Effector CD4-positive, alpha-beta T cell (primary cell): ENCODE results near the gene FIBP.

Experiments used
- DNase-seq: peaks from one replicate; pipeline ENCODE4 v3.0.0-alpha.2; 2020
- total RNA-seq: gene quantifications from one replicate; lab custom pipeline; 2026; lab: John Stamatoyannopoulos, UW

FIBP gene
- total RNA-seq: 21.6 reads per million, percentile 48 among the genes with 10 or more reads in this experiment

- DNase-seq: peak; percentile 93
Observed at GRCh38 chr11:65888163-65888814, at the start of gene FIBP. Gene FIBP (minus strand): TSS chr11:65888471. CDS start chr11:65888418, 53 bp downstream.

- no peak for DNase-seq
Observed at GRCh38 chr11:65937766-65938165, 49.5 kb upstream of the FIBP start.

DNA sequence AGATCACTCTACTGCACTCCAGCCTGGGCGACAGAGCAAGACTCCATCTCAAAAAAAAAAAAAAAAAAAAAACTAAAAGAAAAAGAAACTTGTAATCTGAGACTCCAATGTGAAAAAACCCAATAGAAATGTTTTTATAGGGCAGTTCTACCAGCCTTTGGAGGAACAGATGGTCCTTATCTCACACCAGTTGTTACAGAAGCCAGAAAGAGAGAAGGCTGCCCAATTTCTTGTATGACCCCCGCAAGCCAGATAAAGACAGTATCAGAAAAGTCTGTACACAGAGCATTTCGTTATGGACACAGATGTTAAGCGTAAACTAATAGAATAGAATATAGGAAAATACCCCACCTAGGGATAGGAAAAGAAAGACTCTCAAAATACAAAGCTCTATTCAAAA lies 45.7 kb upstream of the FIBP start:
- DNase-seq: no peak

GRCh38 chr11:65932558-65932919 lies 44.3 kb upstream of the FIBP start:
- DNase-seq: no peak

DNA sequence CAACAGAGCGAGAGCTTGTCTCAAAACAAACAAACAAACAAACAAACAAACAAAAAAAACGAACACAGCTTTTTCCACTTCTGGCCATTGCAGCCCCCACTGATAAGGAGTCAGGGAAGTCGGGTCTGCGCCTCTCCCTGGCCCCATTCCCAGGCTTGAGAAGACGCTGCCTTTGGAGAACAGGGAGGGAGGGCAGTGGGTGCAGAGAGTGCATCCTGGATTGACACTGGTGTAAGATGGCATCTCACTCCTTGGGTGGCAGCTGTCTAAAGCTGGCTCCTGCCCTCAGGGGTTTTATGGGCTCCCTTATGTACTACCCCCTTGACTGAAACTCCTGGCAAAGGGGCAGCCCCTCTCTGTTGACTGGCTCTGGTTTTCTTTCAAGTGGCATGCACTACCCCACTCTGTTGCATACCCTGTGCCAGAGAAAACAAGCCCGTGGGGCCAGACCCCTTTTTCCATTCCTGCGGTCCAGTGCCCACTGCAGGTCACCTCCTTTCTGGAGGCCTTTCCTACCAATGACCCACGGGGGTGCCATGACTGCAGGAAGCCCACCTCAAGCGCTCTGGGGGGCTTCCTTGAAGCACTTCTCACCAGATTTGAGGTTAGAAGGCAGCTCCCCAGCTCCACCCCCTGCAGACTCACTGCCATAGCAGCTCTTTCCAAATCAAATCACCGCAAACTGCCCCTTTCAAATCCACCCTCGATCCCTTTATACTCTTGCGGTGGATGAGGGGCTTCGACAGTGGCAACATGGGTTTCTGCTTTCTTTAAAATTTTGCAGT lies 43.7 kb upstream of the FIBP start:
- DNase-seq: no peak

- DNase-seq: no peak
Observed at GRCh38 chr11:65928667-65929066, 40.4 kb upstream of the FIBP start.

DNA sequence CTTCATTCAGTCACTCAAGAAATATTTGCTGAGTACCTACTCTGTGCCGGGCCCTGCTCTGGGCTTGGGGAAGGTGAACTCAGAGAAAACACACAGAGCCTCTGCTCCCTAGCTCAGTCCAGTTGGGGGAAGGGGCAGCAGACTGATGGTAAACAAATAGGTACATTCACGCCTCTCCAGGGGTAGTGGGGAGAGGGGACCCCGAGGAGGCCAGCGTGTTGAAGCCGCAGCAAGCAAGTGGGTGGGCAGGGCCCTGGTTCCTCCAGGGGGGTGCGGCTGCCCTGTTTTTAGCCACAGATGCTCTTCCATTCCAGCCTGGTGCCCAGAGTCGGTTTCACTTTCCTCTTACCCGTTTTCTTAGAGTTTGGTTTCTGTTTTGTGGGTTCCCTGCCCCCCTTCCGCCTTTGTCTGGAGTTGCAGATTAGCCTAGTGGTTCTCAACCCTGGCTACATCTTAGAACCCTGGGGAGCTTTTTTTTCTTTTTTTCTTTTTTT lies 39.7 kb upstream of the FIBP start:
- peak; percentile 64 for DNase-seq

GRCh38 chr11:65925397-65925796 lies 37.1 kb upstream of the FIBP start:
- no peak for DNase-seq

DNA sequence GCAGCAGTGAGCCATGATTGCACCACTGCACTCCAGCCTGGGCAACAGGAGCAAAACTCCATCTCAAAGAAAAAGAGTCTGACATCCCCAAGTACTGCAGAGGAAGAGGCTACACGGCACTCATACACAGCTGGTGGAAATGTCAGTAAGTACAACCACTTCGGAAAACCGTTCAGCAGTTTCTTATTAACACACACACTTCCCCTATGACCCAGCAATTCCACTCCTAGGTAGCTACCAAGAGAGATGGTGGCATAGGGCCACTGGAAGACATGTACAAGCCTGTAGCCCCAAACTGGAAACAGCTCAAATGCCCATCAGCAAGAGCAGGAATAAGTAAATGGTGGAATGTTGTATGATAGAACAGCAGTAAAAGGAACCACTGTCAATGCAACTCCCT lies 34.3 kb upstream of the FIBP start:
- no peak for DNase-seq

DNA sequence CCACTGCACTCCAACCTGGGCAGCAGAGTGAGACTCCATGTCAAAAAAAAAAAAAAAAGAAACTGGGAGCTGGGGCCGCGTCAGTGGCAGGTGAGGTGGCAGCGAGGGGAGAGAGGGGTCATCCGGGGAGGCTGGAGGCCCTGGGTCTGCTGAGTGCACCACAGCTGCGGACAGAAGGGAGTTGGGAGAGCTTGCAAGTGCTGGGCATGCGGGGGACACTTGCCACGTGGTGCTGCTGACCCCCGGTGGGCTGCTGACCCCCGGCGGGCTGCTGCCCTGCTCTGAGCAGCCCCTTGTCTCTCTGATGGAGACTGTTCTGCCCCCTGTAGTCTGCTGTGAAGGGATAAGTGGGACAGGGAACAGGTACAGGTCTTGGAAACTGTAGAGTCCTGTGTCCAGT lies 33.6 kb upstream of the FIBP start:
- no peak for DNase-seq

GRCh38 chr11:65921033-65921555 lies 32.8 kb upstream of the FIBP start:
- DNase-seq: no peak

DNA sequence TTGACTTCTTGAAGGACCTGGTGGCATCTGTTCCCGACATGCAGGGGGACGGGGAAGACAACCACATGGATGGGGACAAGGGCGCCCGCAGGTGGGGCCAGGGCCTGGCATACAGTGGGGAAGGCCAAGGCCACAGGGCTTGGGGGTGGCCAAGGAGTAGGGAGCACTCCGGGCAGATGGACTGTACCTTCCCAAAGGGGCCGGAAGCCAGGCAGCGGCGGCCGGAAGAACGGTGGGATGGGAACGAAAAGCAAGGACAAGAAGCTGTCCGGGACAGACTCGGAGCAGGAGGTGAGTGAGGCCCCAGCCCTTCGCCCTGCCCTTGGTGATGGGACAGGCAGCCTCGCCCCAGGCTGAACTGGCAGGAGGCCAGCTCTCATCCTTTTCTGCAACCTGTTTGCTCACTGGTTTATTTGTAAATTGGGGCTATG lies 32.1 kb upstream of the FIBP start:
- DNase-seq: no peak

DNA sequence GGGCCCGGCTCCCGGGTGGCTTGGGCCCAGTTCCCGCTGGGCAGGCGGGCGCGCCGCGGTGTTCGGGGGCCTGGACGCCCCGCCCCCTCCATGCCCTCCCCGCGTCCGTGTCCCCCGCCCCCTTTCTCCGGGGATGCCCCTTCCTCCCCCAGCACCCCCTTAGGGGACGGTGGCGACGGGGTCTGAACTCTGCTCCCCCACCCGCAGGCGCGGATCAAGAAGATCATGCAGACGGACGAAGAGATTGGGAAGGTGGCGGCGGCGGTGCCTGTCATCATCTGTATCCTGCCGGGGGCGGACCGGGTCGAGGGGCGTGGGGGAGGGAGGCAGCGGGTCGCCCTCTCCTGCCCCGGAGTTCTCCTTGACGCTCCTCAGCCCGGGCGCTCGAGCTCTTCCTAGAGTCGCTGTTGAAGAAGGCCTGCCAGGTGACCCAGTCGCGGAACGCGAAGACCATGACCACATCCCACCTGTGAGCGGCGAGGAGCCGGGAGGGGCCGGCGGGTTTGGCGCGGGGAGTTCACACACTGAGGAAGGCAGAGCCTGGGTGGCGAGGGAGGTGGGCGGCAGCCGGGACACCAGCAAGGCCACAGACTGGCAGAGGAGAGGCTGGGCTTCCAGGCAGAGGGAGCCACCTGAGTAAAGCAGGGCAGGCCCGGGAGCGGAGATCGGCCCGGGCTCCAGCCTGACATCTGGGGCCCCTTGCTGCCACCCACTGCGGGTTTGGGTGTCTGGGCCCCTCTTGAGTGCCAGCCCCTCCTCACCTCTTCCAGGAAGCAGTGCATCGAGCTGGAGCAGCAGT lies 31.5 kb upstream of the FIBP start:
- peak; percentile 54 for DNase-seq

- peak; percentile 98 for DNase-seq
Observed at GRCh38 chr11:65919141-65919572, 30.9 kb upstream of the FIBP start, which contains the start of gene DRAP1. Gene DRAP1 (plus strand): TSS chr11:65919426. CDS start chr11:65919502, 76 bp downstream.

DNA sequence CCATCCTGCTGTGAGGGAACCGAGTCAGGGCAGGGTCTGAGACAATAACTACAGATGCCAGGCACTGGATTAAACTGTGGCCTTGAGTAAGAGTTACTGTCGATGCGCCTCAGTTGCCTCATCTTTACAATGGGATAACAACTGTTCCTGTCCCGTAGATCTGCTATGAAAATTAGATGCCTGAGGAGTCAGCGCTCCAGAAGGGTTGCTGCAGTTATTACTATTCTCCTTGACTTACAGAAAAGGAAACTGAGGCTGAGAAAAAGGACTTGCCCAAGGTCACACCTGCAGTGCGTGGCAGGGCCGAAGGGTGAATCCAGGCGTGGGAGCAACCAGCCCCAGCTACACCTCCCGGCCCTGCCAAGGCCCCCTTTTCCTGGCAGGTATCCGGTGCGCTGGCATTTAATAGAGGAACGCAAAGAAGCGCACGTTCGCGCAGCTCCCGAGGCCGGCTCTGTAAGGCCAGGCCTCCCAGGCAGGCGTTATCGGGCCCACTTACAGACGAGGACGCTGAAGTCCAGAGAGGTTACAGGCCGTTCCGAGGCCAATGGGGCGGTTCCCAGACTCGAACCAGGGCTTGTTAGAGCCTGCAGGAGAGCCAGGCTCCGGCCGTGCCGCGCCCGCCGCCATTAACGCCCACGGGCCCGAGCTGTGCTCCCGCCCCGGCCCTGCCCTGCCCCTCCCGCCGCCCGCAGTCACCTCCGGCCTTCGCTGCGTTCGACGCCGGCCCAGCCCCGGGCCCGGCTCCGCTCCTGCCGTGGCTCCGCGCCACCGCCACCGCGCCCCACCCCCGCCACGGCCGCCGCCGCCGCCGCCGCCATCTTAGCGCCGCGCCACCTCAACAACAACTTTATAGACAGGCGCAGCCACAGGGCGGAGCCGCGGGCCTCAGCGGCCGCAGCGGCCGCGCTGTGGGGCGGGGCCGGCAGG lies 30.2 kb upstream of the FIBP start, which contains the start of gene C11orf68:
Gene C11orf68 (minus strand): TSS at position 852 of the 930 bp plus-strand sequence. CDS start 31 bp downstream, at position 821.
- no peak for DNase-seq

DNA sequence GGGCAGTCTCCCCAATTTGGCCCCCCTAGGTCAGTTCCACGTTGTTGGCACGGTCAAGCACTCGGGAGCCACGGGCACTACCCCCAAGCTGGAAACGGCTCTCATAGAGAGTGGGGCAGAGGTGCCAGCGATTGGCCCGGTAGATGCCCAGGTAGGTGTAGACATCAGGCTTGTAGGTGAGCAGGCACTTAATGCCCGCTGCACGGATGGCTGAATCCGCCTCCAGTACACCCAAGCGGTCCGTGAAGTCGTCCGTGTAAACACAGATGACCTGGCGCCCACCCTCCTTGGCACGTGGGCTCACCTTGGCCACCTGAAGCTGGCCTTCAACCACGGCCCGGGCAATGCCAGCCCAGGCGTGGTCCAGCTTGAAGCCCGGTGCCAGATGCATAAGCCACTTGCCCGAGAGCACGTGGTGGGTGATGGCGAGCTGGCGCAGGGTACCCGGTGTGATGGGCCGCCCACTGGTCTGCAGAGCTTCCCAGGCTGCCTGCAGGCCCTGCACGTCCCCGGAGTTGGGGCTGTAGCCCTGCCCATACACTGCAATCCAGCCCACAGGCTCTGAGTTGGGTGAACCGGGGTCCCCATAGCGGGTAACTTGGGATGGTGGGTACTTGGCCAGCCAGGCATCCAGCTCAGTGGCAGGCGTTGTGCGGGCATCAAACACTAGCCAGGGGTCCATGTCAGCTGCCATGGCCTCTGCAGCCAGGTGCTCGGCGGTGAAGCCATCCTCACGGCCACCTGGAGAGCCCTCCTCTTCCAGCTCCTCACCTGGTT lies 29.4 kb upstream of the FIBP start:
- DNase-seq: no peak

- no peak for DNase-seq
Observed at GRCh38 chr11:65917077-65917433, 28.8 kb upstream of the FIBP start.

GRCh38 chr11:65916391-65916790 lies 28.1 kb upstream of the FIBP start:
- no peak for DNase-seq

- no peak for DNase-seq
Observed at GRCh38 chr11:65915821-65916251, 27.6 kb upstream of the FIBP start.

GRCh38 chr11:65915101-65915820 lies 27.0 kb upstream of the FIBP start:
- DNase-seq: no peak
